Panc1 (cell line): Measurements from ENCODE around the gene SCN3B.

Experiments used
- CTCF ChIP-seq: fragments of 450-650 bp; IDR thresholded peaks from 2 replicates; pipeline ENCODE4 v1.5.1; 2017; ENCODE audit warnings: mild to moderate bottlenecking
- SIN3A ChIP-seq: IDR thresholded peaks from 2 replicates; pipeline ENCODE4 v1.6.1; 2012; ENCODE audit warnings: low read depth, mild to moderate bottlenecking, low read length, moderate library complexity, borderline replicate concordance; ENCODE audit not compliant: insufficient read depth

DNA sequence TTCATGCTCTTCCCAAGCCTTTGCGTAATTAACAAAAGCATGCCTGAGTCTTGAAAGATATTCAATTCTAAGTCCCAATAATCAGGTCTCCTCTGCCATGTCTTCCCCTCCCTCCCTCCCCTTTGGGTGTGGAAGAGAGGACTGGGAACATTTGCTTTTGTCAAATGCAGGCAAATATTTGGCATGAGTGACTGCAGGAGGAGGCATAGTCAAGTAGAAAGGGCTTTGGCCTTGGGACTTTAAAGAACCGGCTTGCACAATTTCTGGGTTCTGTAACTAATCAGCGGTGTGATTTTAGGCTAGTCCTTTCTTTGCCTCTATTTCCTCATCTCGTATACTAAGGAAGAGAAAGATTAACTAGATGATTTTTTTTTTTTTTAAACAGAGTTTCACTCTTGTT is 59.5 kb downstream of the SCN3B start:
- TF ChIP-seq CTCF (no peak), SIN3A (no peak)
